HG03432 (cell line): ENCODE measurements around the gene PILRA.
"Not testable (repeated sequence)": the region's sequence is repeated elsewhere in the genome, so short reads cannot be mapped to it uniquely, and the experiment has no call there.

Experiments used
- ATAC-seq: cut with Tn5 transposase; IDR thresholded peaks from one replicate; pipeline ENCODE4 v1.9.1; 2021; ENCODE audit warnings: mild to moderate bottlenecking, moderate library complexity; ENCODE audit not compliant: unreplicated experiment

PILRA gene

GRCh38 chr7:100373261-100373831 lies at the start of gene PILRA:
PILRA (plus strand) TSS chr7:100373487; CDS start chr7:100373657, 170 bp downstream.
- no peak for ATAC-seq

GRCh38 chr7:100324194-100324593 lies 49.1 kb upstream of the PILRA start:
- ATAC-seq = not testable (repeated sequence)

- not testable (repeated sequence) for ATAC-seq
These were observed 47.6 kb upstream of the PILRA start for GRCh38 chr7:100325671-100326070.

GRCh38 chr7:100326914-100327313 lies 46.4 kb upstream of the PILRA start:
- not testable (repeated sequence) for ATAC-seq

GRCh38 chr7:100335566-100336466 lies 37.5 kb upstream of the PILRA start:
- peak; percentile 93 for ATAC-seq

- not testable (repeated sequence) for ATAC-seq
These were observed 35.1 kb upstream of the PILRA start for GRCh38 chr7:100338083-100338696.

- ATAC-seq = not testable (repeated sequence)
These were observed 32.0 kb upstream of the PILRA start for GRCh38 chr7:100341286-100341685.

GRCh38 chr7:100342765-100343164 lies 30.5 kb upstream of the PILRA start:
- no peak for ATAC-seq

GRCh38 chr7:100344124-100344559 lies 29.1 kb upstream of the PILRA start:
- ATAC-seq = peak; percentile 11

GRCh38 chr7:100344560-100345287 lies 28.6 kb upstream of the PILRA start:
- ATAC-seq = peak; percentile 86

GRCh38 chr7:100345288-100345672 lies 28.0 kb upstream of the PILRA start:
- peak; percentile 37 for ATAC-seq

GRCh38 chr7:100346921-100347320 lies 26.4 kb upstream of the PILRA start:
- no peak for ATAC-seq

- no peak for ATAC-seq
These were observed 24.5 kb upstream of the PILRA start for GRCh38 chr7:100348805-100349204.

- ATAC-seq = no peak
These were observed 23.5 kb upstream of the PILRA start for GRCh38 chr7:100349757-100350156.

- ATAC-seq = no peak
These were observed 21.6 kb upstream of the PILRA start for GRCh38 chr7:100351657-100352058.

- ATAC-seq = not testable (repeated sequence)
These were observed 21.0 kb upstream of the PILRA start for GRCh38 chr7:100352230-100352781.

- no peak for ATAC-seq
These were observed 20.2 kb upstream of the PILRA start for GRCh38 chr7:100352984-100353684.

GRCh38 chr7:100353685-100354330 lies 19.5 kb upstream of the PILRA start:
- ATAC-seq = no peak

- no peak for ATAC-seq
These were observed 16.7 kb upstream of the PILRA start for GRCh38 chr7:100356416-100357068.
